Ovary (tissue), 9 donors: ENCODE measurements around the gene SLC23A3. TPM values are rescaled to one million over a fixed set of nuclear protein-coding genes. Genes with fewer than 3 reads are reported as not detected.

Experiments used
- DNase-seq, 5 donors: peaks; one replicate each; pipeline ENCODE4 v3.0.0-alpha.2; 2019 to 2020
- H3K27ac ChIP-seq, 2 donors: fragments of 200-600 bp; one replicate each; pipeline versions ENCODE4 v1.5.1 to v1.8.0; 2019 to 2022
- H3K27me3 ChIP-seq: fragments of 200-600 bp; one replicate; pipeline ENCODE4 v1.8.0; 2022
- H3K36me3 ChIP-seq: fragments of 200-600 bp; sonication (generic); one replicate; pipeline ENCODE4 v1.5.1; 2019
- H3K4me1 ChIP-seq: one replicate; pipeline ENCODE4 v1.8.1; 2013; ENCODE audit warnings: mild to moderate bottlenecking, moderate library complexity; ENCODE audit not compliant: insufficient read depth
- H3K4me3 ChIP-seq: fragments of 200-600 bp; sonication (generic); one replicate; pipeline ENCODE4 v1.5.1; 2017
- H3K9me3 ChIP-seq, 2 donors: fragments of 200-600 bp in 1 of 2; sonication (generic) in 1 of 2; one replicate each; pipeline versions ENCODE4 v1.5.1 to v1.8.1; 2013 to 2019; ENCODE audit warnings: mild to moderate bottlenecking in 1 of 2, moderate library complexity in 1 of 2
- EP300 ChIP-seq: sonication (generic); formaldehyde crosslinking; IDR thresholded peaks from one replicate; pipeline ENCODE4 v1.6.1; 2017; ENCODE audit warnings: antibody characterized with exemption
- POLR2A ChIP-seq: fragments of 450-650 bp; IDR thresholded peaks from one replicate; pipeline ENCODE4 v1.6.1; 2017; ENCODE audit warnings: antibody characterized with exemption, mild to moderate bottlenecking, moderate library complexity
- WGBS, 3 donors: extraction: QIAGEN DNeasy Blood & Tissue Kit in 1 of 3; methylation state at CpG; one replicate each; pipeline versions ENCODE4 v1.1.5 to v1.1.7; 2013 to 2017; 5-methylcytosine and 5-hydroxymethylcytosine counted together
- intact Hi-C, 4 donors: fragments of 100-400 bp; cut with DNase I; formaldehyde crosslinking; loops; one replicate each; pipeline versions ENCODE4 v1.11.0 to v1.15.1; 2022 to 2023
- polyA plus RNA-seq, 2 donors: library from polyadenylated mRNA; stranded (reverse); fragments of 200-250 nt in 1 of 2; fragments of 350-450 nt in 1 of 2; fragmentation: Illumina TruSeq in 1 of 2; extraction: RNeasy Lipid Tissue Mini Kit (QIAGEN cat#74804) in 1 of 2; gene quantifications; one replicate each; pipeline ENCODE4 v1.2.3, GENCODE V29; 2013 to 2014
- total RNA-seq, 7 donors: library from RNA; depleted of rRNA in 2 of 7; stranded (reverse); fragments of >200 nt in 2 of 7; fragmentation: NEBNext Ultra II Directional in 3 of 7; extraction: Animal tissue kit (Norgen Biotek cat#: 25700) in 3 of 7; gene quantifications; one replicate each; pipeline versions ENCODE4 v1.1.0 to v1.2.4, GENCODE V29; 2016 to 2023
- TF ChIP-seq, protein P1 (sequence below), 3 donors: fragments of 450-650 bp in 2 of 3; fragments of 200-600 bp in 1 of 3; IDR thresholded peaks; one replicate each; pipeline versions ENCODE4 v1.5.1 to v1.8.0; 2016 to 2022; ENCODE audit warnings: antibody characterized with exemption in 3 of 3, mild to moderate bottlenecking in 1 of 3
- donor health status: DM: no; HTN: no; CAD: no; lungs with moderate emphysema.
- donor health status: DM: no; HTN: no; CAD: no.
- donor health status: Bipolar disorder and iron deficiency.
- donor health status: DM: yes; HTN: yes; CAD: no.
- donor health status: DM: no; HTN: no; CAD: no.
- donor health status: DM: yes; HTN: yes; CAD: no.

SLC23A3 gene
- total and polyA plus RNA-seq, 9 donors: 0.81 to 4.5 (median 1.3) TPM

DNA sequence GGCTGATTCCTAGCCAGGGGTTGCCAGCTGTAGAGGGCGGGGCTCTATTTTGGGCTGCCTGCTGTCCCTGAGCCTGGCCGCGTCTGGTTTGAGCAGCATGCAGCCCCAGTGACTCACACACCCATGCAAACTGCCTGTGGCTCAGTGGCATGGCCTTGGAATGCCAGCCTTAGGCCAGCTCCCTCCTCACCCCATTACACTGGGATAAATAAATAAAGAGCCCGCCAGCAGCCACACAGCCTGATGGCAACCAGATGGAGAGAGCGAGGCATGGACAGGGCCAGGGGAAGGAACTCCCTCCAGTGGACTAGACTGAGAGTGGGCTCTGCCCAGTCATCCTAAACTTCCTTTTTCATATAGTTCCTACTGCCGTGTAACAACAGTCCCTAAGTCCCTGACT, 27.5 kb downstream of the SLC23A3 start:
- Histone ChIP-seq H3K27ac (no peak overlapping the region), H3K9me3 (no peaks in the 10 kb centered on the region), H3K27me3 (no peaks in the 10 kb centered on the region), H3K4me3 (no peak overlapping the region), H3K4me1 (no peaks in the 10 kb centered on the region), H3K36me3 (no peaks in the 10 kb centered on the region)
- no peak for TF ChIP-seq EP300
- no peak for TF ChIP-seq POLR2A
- TF ChIP-seq, protein P1, sequence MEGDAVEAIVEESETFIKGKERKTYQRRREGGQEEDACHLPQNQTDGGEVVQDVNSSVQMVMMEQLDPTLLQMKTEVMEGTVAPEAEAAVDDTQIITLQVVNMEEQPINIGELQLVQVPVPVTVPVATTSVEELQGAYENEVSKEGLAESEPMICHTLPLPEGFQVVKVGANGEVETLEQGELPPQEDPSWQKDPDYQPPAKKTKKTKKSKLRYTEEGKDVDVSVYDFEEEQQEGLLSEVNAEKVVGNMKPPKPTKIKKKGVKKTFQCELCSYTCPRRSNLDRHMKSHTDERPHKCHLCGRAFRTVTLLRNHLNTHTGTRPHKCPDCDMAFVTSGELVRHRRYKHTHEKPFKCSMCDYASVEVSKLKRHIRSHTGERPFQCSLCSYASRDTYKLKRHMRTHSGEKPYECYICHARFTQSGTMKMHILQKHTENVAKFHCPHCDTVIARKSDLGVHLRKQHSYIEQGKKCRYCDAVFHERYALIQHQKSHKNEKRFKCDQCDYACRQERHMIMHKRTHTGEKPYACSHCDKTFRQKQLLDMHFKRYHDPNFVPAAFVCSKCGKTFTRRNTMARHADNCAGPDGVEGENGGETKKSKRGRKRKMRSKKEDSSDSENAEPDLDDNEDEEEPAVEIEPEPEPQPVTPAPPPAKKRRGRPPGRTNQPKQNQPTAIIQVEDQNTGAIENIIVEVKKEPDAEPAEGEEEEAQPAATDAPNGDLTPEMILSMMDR (IDR thresholded peaks at IDR 0.05): no peak
- 79 to 89% (median 82%) methylated on average over 6 of the region's 6 CpGs for WGBS, 3 donors
- intact Hi-C loops: loop anchor here in 1 of 4 donors (10.0 kb wide), 1 partner anchor 88 kb away; no protein-coding TSS in a partner anchor
- no peak for DNase-seq

GRCh38 chr2:219140722-219141121, 29.1 kb downstream of the SLC23A3 start:
- no peak for DNase-seq
- no peaks in the 10 kb centered on the region for H3K27me3 ChIP-seq
- no peaks in the 10 kb centered on the region for H3K36me3 ChIP-seq
- no peaks in the 10 kb centered on the region for H3K9me3 ChIP-seq
- WGBS, 3 donors: 87 to 96% (median 93%) methylated on average over 3 of the region's 3 CpGs
- H3K4me1 ChIP-seq: no peaks in the 10 kb centered on the region
- TF ChIP-seq, protein P1 (IDR thresholded peaks at IDR 0.05): no peak
- no peak for TF ChIP-seq POLR2A
- TF ChIP-seq EP300: no peak
- H3K27ac ChIP-seq: no peak overlapping the region
- no peak overlapping the region for H3K4me3 ChIP-seq
- intact Hi-C loops: loop anchor here in 1 of 4 donors (10.0 kb wide), 1 partner anchor 86 kb away; no protein-coding TSS in a partner anchor

GRCh38 chr2:219133976-219134375, 35.9 kb downstream of the SLC23A3 start:
- no peak overlapping the region for H3K27ac ChIP-seq

DNA sequence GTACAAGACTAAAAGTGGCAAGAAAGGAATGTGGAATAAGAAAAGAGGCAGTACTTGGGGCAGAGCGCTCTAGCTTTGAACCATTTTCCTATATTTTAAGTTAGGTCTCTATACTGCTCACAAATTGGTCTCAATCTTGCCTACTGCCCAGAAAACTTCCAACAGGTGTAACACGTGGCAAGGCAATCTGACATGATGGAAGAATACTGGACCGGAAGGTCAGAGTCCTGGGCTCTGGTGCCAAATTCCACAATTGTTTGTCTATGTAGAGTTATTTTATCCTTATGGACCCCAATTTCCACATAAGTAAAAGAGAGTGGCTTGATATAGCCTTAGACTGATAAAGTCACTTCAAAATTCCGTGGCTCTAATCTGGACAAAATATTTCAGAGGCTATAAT, 38.1 kb downstream of the SLC23A3 start:
- 73 to 81% (median 78%) methylated on average over 4 of the region's 4 CpGs for WGBS, 3 donors
- intact Hi-C loops: no loop called here
- Histone ChIP-seq H3K27ac (no peak overlapping the region), H3K36me3 (no peaks in the 10 kb centered on the region), H3K9me3 (no peaks in the 10 kb centered on the region), H3K4me3 (no peak overlapping the region), H3K4me1 (peaks cover 4% of the 10 kb centered on the region), H3K27me3 (no peaks in the 10 kb centered on the region)
- TF ChIP-seq POLR2A: no peak
- TF ChIP-seq, protein P1 (IDR thresholded peaks at IDR 0.05): no peak
- DNase-seq: no peak

More at GRCh38 chr2:219133976-219134375, 35.9 kb downstream of the SLC23A3 start:
- Histone ChIP-seq H3K4me3 (no peak overlapping the region), H3K36me3 (no peaks in the 10 kb centered on the region), H3K9me3 (no peaks in the 10 kb centered on the region), H3K27me3 (no peaks in the 10 kb centered on the region), H3K4me1 (no peaks in the 10 kb centered on the region)
- no peak for TF ChIP-seq EP300
- WGBS, 3 donors: 91 to 95% (median 94%) methylated on average over 4 of the region's 4 CpGs
- intact Hi-C loops: no loop called here
- DNase-seq: no peak

- no peak for DNase-seq
- intact Hi-C loops: no loop called here
- H3K27ac ChIP-seq: no peak overlapping the region
- H3K36me3 ChIP-seq: no peaks in the 10 kb centered on the region
- 84 to 88% (median 85%) methylated on average over 3 of the region's 3 CpGs for WGBS, 3 donors
- TF ChIP-seq, protein P1 (IDR thresholded peaks at IDR 0.05): no peak
- TF ChIP-seq EP300 (no peak), POLR2A (no peak)
- H3K4me3 ChIP-seq: no peak overlapping the region
- no peaks in the 10 kb centered on the region for H3K9me3 ChIP-seq
- H3K4me1 ChIP-seq: peaks cover 4% of the 10 kb centered on the region
- no peaks in the 10 kb centered on the region for H3K27me3 ChIP-seq
Measured at GRCh38 chr2:219131327-219131726, 38.5 kb downstream of the SLC23A3 start.
